Measurements from ENCODE around the gene CEP112. TPM values are rescaled to one million over a fixed set of nuclear protein-coding genes. Genes with fewer than 3 reads are reported as not detected.

Gene CEP112
- total and polyA plus RNA-seq, 2 of the 4 experiments (the other 2 are of a cell fraction) = 2.5 to 5.6 TPM

DNA sequence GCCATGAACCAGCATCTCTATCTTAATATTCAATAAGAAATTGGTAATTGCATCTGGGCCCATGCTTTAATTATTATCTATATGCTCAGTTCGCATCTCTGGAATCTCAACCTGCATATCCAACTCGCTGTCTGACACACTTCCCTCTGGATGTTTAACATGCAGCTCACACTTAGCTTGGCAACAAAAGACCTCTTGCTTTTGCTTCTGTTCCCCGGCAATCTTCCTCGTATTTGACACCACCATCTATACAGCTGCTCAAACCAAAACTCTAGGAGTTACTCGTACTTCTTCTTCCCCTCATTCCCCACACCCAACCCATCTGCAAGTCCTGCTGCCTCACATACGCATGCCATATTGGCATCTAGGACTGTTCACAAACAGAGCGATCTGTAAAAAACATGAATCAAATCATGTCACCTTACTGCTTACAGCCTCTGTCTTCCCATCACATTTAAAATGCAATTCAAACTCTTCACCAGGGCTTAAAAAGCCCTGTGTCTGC is 300.6 kb downstream of the CEP112 start:
- CTCF ChIA-PET = no interaction called here
- dilution Hi-C loops (cut with HindIII; ENCODE audit: low sequenced_read_pairs, unreplicated experiment) = no loop called here

More for the DNA sequence above, 300.6 kb downstream of the CEP112 start:
- Histone ChIP-seq H3K4me3 (ENCODE audit: insufficient read depth, low read depth, low read length) (no peak overlapping the region), H4K91ac (ENCODE audit: insufficient read depth, low read depth, low read length) (no peak overlapping the region), H3K36me3 (ENCODE audit: control insufficient read depth, insufficient read depth, low read length) (no peaks in the 10 kb centered on the region), H3K23ac (ENCODE audit: low read depth, low read length) (no peak overlapping the region), H2BK20ac (ENCODE audit: low read depth, low read length) (no peak overlapping the region), H2AK5ac (ENCODE audit: low read depth, low read length) (no peak overlapping the region), H2BK15ac (ENCODE audit: low read depth, low read length) (no peak overlapping the region), H3K56ac (ENCODE audit: extremely low read depth, insufficient read depth, low read length) (no peak overlapping the region), H2BK120ac (ENCODE audit: low read depth, low read length) (no peak overlapping the region), H3K27ac (ENCODE audit: insufficient read depth, low read length) (no peak overlapping the region), H3K9me1 (ENCODE audit: insufficient read depth, low read length) (no peaks in the 10 kb centered on the region; the same call in 1 of the 2 replicates), H4K5ac (ENCODE audit: low read depth, low read length) (no peak overlapping the region), H4K8ac (ENCODE audit: low read depth in 2 of 2, low read length in 2 of 2) (no peak overlapping the region), H3K79me1 (ENCODE audit: low read depth in 1 of 2, low read length in 2 of 2) (no peaks in the 10 kb centered on the region), H2AFZ (replicated peaks; ENCODE audit: low read length, poor library complexity) (no peak overlapping the region), H3K9me3 (ENCODE audit: control insufficient read depth, insufficient read depth, low read length) (no peaks in the 10 kb centered on the region; the same call in 1 of the 2 replicates), H3K4me1 (ENCODE audit: control insufficient read depth, insufficient read depth, low read length) (peaks cover 5% of the 10 kb centered on the region), H3K27me3 (ENCODE audit: control insufficient read depth, insufficient read depth, low read length) (no peaks in the 10 kb centered on the region), H2BK5ac (ENCODE audit: low read depth, low read length, poor library complexity, severe bottlenecking) (no peak overlapping the region), H3K14ac (replicated peaks; ENCODE audit: low read depth, low read length) (no peak overlapping the region), H4K20me1 (ENCODE audit: insufficient read depth, low read length) (no peaks in the 10 kb centered on the region), H3K4ac (ENCODE audit: low read depth, low read length) (no peak overlapping the region), H3K18ac (ENCODE audit: low read depth, low read length) (no peak overlapping the region), H3K4me2 (ENCODE audit: low read depth, low read length) (no peak overlapping the region), H2AK9ac (replicated peaks; ENCODE audit: low read depth, low read length, poor library complexity) (no peak overlapping the region), H3K9ac (ENCODE audit: low read depth, low read length) (no peak overlapping the region)
- in situ Hi-C loops (cut with MboI; ENCODE audit: low sequenced_read_pairs) (no loop called here), intact Hi-C loops (cut with micrococcal nuclease) (no loop called here)
- POLR2A ChIA-PET (ENCODE audit: unreplicated experiment) = no interaction called here
- TF ChIP-seq NFE2L2 (IDR thresholded peaks at IDR 0.05; ENCODE audit: low read depth, low read length) (no peak), FOS (IDR thresholded peaks at IDR 0.05; ENCODE audit: low read depth, low read length) (no peak), MXI1 (IDR thresholded peaks at IDR 0.05; ENCODE audit: borderline replicate concordance, low read depth, low read length) (no peak), RAD21 (IDR thresholded peaks at IDR 0.05; ENCODE audit: low read length) (no peak), RFX5 (IDR thresholded peaks at IDR 0.05; ENCODE audit: low read depth, low read length) (no peak)
- TF ChIP-seq, protein P1, sequence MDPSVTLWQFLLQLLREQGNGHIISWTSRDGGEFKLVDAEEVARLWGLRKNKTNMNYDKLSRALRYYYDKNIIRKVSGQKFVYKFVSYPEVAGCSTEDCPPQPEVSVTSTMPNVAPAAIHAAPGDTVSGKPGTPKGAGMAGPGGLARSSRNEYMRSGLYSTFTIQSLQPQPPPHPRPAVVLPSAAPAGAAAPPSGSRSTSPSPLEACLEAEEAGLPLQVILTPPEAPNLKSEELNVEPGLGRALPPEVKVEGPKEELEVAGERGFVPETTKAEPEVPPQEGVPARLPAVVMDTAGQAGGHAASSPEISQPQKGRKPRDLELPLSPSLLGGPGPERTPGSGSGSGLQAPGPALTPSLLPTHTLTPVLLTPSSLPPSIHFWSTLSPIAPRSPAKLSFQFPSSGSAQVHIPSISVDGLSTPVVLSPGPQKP (IDR thresholded peaks at IDR 0.05; ENCODE audit: borderline replicate concordance, low read depth, low read length) = no peak
- TF ChIP-seq, protein P2, sequence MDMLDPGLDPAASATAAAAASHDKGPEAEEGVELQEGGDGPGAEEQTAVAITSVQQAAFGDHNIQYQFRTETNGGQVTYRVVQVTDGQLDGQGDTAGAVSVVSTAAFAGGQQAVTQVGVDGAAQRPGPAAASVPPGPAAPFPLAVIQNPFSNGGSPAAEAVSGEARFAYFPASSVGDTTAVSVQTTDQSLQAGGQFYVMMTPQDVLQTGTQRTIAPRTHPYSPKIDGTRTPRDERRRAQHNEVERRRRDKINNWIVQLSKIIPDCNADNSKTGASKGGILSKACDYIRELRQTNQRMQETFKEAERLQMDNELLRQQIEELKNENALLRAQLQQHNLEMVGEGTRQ (IDR thresholded peaks at IDR 0.05; ENCODE audit: low read depth, low read length) = no peak
- no peak for ATAC-seq (ENCODE audit: low read depth)
- WGBS, 2 experiments (ENCODE audit: extremely low coverage in 2 of 2, insufficient read length in 1 of 2) = 85% methylated on average over 3 of the region's 7 CpGs; no CpG with 5 or more reads in 1 of the 2 experiments
- no peak for DNase-seq
- no TSS peak for BruUV-seq (replicated peaks)

All from IMR-90 (cell line).